HG02970 (cell line): ENCODE results near the gene DPCD.

Source experiments
- ATAC-seq: cut with Tn5 transposase; IDR thresholded peaks from one replicate; pipeline ENCODE4 v1.9.1; 2021; ENCODE audit warnings: mild to moderate bottlenecking, moderate library complexity, moderate number of reproducible peaks; ENCODE audit not compliant: unreplicated experiment, low FRiP score

The DPCD gene

DNA sequence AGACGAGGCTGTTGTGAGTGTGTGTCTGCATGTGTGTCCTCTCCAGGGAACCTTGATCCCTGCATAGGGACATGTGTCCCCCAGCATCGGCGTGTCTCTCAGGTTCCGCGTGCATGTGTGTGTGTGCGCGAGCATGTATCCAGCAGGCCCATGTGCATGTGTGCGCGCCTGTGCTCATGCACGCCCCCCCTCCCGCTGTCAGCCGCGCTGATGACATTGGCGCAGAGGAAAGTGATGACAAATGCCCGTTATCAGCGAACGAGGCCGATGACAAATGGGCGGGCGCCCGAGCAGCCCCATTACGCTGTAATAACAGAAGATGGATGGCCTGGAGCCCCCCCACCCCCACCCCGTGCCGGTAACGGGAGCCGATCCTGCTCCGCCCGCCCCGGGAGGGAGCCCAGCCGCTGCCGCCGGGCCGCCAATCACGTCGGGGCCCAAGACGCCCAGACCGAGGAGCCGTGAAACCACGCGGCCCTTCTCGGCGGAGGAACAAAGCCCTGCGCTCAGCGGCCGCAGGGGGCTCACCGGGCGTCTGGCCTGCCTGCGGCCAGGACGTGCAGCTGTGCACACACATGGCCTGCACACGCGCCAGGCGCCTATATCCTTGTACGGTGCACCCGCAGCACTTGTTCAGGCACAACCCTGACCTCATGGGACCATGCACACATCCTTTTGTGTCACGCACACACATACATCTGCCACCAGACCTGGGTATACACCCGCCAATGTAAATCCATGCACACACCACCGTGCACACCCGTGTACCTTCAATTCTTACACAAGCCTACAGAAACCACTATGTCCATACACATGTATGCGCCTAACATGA lies 21.6 kb upstream of the DPCD start:
- no peak for ATAC-seq

DNA sequence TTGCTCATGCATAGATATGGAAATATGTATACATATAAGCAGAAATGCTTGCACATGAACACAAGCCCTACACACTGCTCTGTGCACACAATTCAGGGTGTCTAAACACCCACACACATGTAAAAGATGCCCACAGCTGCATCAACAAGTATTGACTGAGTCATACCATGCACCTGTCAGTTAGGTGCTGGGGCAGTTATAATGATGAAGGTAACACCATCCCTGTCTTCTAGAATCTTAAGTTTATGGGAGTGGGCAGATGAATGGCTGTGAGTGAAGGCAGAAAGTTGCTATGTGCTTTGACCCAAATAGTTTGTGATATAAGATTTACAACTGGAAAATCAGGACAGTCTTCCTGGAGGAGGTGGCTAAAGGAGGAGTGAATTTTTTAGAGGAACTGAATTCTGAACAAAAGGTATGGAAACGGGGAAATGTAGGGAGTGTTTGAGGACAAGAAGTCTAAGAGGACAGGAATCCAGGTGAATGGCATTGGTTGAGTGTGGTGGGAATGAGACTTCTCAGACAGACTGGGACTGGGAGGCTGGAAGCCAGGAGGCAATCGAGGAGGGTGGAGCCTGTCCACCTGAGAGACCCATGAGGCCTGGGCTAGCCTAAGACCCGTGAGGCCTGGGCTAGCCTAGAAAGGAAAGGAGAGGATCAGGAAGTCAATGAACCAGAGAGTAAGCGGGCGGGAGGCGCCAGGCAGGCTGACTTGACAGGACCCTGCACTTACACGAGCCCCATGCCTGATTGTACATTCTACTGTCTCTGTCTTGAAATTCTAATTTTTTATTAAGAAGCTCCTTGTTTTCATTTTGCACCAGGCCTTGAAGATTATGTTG lies 20.7 kb upstream of the DPCD start:
- ATAC-seq, result no peak

DNA sequence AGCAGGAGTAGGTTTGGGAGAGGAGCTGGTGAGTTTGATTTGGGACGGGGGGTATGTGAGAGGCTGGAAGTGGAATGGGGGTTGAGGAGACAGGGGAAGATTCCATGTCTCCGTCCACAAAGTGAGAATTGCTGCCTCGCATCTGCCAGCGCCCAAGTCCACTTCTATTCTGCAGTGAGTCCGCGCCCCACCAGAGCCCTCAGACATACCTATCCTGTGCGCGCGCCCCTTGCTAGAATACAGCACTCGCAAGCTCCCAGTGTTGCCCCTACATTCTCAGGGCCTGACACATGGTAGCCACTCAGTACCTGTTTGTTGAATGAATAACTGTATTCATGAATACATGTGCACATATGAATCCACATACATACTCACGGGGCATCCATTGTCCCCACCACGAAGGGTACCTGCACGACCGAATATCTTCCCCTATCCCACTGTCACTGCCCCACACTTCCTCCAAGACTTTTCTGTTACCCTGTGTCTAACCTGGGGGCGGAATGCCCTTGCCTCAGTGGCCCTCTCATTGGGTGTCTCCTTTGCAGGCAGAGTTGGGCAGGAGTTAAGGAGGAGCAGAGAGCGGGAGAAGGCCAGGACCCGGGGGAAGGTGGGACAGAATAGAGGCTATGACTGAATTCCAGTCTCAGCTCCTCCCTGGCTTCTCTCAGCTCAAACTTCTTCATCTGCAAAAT lies 19.9 kb upstream of the DPCD start:
- no peak for ATAC-seq

DNA sequence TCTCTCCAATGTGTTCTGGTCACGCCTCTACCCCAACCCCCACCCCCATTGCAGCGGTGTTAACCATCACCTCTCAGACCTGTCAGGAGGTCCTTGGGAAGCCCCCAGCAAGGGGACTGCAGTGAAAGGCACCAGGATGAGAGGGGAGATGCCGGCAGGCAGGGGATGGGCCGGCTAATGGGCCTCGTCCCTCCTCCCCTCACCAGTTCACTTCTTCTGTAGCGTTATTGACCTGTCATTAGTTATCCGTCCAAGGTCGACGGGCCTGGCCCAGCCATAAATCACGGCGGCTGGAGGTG lies 18.8 kb upstream of the DPCD start:
- ATAC-seq, result no peak

DNA sequence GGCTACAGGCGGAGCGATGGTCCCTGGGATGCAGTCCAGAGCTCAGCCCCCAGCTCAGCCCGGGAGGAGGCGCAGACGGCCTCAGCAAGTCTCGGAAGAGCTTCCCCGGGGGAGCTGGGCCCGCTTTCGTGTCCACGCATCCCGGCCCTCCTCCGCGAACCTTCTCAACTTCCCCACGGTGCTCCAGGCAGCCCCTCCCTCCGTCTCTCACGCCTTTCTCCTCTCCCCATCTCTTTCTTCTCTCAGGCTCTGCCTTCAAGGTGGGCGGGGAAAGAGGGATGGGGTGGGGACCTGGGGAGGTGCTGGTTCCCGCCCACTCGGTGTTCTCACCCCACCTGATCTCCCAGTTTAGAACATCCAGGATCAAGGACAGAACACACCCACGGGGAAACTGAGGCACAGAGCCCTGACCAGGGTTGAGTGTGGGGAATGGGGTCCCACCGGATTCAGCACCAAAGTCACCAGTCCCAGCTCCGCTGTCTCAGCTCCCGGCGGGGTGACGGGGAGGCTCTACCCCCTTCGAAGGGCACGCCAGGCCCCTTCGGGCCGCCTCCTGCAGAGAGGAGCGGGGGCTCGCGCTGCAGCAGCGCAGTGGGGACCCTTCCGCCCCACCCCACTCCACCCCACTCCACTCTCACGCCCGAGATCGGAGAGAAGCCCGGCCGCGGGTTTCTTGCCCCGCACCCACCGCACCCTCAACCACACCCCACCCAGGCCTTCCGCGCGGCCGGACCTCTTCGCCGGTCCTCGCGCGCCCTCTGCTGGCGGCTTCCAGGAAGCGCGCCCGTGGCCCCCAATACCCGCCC lies 18.3 kb upstream of the DPCD start:
- ATAC-seq, result no peak

DNA sequence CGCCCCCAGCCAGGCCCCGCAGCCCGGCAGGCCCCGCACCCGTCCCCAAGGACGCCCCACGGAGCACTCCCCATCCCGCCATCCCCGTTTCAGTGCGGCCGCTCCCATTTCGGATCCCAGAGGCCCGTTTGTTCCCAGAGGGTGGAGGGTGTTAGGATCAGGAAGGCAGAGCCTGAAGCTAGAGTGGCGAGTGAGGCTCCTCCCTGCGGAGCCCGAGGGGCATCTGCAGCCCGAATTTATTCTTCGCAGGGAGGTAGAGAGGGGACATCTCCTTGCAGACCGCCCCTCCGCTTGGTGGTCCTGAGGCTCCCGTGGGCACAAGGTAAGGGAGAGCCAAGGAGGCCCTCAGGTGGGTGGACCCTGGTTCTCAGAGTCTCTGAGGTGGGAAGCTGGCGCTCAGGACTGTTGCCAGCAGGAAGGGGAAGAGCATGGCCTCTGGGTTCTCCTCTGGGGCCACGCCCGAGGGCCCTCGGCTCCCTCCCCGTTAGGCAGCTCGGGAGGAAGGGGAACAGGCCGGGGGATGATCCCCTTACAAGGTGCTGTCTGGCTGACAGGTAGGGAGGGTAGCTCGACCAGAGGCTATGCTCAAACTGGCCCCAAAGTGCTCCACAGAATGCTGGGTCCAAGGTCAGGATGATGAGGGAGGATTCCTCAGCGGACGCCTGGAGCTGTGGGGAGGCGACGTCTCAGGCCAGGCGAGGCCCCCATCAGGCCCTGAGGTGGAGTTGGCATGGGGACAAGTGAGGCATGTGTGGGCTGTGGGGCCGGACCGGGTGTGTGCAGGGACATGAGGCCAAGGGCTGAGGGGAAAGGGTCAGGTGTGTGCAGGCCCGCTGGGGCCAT lies 17.5 kb upstream of the DPCD start:
- no peak for ATAC-seq

DNA sequence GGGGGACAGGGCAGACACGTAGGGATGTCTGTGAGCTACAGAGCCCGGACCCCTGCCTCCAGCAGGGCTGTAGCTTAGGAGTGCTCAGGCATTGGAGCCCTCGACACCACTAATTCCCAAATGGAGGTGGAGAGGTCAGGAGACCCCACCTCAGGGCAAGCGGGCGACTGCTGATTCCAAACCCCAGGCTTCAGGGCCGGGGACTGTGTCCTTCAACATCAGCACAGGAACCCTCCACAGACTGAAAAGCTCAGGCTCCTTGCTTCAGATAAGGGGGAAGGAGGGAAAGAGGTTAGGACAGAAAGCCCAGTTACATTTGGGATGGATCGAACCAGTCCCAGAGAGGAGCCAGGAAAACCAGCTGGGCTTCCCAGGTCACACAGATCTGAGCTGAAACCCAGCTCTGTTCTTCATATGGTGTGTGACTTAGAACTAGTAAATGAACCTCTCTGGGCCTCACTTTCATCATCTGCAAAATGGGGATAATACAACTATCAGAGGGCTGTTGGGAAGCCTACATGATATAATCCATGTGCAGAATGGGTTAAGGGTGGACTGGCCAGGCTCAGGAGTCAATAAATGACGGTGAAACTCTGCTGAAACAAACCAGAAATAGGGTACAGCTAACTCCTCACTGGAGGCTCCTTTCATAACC lies 16.7 kb upstream of the DPCD start:
- ATAC-seq, result no peak

DNA sequence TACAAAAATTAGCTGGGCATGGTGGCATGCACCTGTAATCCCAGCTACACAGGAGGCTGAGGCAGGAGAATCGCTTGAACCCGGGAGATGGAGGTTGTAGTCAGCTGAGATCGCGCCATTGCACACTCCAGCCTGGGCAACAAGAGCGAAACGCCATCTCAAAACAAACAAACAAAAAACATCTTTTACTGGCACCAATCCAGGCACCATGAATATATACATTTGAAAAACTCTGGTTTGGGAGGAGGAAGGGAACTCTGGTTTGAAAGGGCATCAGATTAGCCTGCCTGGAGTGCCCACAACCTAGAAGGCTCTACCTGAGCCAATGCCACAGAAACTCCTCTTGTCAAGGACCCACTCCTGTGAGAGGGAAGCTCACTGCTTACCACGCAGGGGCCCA lies 16.0 kb upstream of the DPCD start:
- ATAC-seq, result no peak

DNA sequence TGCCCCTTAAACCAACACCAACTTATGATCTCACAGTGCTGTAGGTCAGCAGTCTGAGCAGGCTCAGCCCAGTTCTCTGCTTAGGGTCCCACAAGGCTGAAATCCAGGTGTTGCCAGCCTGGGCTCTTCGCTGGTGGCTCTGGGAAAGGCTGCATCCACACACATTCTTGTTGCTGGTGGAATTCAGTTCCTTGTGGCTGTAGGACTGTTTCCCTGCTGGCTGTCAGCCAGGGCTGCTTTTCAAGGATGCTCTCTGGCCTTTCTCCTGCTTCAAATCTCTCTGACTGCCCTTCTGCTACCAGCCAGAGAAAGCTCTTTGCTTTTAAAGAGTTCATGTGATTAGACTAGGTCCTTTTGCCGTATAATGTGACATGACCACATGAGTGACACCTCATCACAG lies 15.3 kb upstream of the DPCD start:
- no peak for ATAC-seq

DNA sequence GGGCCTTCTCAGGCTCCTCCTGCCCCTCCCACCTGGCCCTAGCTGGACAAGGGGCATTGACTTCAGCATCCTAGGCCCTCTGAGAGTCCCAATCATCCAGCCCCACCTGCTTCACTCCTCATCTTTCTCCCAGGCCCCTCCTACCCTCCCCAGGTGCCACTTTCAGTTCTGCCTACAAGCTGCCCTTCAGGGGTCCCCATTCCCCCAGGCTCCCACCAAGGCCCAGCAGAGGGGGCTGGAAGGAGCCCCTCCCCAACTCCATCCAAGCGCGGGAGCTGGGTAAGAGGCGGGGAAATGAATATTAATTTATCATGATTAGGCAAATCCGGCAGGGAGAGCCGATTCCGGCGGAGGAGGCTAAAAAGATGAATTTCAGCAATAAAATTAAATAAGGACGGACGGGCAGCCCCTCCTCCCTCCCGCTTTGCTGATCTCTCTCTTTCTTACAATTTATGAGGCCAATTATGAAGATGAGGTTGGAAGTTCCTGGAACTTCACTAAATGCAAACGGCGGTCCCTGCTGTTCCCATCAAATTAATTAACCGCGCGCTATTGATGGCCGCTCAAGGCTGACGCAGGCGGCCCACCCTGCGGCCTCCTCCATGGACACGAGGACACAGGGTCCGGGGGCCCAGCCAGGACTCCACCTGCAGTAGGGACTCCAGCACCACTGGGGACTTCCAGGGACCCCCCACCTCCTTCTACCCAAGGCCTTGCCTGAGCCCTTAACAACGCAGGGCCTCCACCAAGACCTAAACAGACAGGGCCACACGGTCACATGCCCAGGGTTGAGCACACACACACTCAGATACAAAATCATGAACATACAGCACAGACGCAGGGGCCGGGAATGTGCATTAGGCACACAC lies 14.0 kb upstream of the DPCD start:
- no peak for ATAC-seq

DNA sequence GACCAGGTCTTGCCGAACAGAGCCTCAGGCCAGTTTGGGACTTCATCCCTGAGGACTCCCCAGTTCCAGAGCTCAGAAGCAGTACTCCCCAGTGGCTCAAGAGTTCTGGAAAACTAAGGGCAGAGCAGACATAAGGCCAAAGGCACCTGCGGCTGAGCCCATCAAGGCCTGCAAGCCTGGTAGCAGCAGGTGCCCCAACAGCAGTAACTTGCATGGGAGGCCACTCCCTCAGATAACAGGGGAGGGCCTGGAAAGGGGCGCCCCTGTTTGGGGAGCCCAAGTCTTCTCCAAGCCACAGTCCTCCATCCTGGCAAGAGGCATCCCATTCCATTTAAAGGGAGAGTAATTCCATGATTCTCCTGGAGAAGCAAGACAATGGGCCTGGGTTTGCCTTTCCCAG lies 13.0 kb upstream of the DPCD start:
- ATAC-seq, result no peak

DNA sequence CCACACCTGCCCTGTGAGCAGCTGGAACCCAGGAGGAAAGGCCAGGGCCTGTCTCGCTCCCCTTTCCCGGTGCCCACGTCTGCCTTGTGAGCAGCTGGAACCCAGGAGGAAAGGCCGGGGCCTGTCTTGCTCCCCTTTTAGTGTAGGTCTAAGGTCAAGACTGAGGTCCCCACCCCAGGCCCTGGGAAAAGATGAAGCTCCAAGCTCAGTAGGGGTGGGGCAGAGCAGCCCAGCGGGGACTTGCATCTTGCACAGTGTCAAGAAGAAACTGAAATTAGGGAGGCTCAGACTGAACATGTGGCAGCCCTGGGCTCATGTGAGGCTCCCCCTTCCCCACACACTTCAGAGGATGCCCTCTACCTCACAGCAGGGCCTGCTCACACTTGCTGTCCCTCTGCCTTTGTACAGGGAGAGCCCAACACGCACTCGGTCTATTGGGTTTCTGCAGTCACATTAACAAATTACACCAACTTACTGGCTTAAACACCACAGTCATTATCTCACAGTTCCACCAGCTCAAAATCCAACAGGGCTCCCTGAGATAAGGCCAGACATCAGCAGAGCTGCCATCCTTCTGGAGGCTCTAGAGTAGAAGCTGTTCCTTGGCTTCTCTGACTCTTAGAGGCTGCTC lies 12.4 kb upstream of the DPCD start:
- ATAC-seq, result no peak

DNA sequence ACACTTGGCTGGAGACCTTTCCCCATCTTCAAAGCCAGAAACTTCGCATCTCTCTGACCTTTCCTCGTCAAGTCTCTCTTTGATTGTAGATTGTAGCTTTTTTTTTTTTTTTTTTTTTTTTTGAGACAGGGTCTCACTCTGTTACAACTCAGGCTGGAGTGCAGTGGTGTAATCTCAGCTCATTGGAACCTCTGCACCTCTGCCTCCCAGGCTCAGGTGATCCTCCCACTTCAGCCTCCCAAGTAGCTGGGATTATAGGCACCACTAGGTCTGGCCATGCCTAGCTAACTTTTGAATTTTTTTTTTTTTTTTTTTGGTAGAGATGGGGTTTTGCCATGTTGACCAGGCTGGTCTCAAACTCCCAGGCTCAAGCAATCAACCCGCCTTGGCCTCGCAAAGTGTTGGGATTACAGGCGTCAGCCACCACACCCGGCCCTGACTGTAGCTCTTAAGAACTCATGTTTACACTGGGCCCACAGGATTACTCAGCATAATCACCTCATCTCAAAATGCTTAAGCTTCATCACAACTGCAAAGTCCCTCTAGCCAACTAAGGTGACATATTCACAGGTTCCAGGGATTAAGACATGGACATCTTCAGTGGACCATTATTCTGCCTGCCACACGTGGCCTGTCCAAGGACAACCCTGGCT lies 11.8 kb upstream of the DPCD start:
- no peak for ATAC-seq

DNA sequence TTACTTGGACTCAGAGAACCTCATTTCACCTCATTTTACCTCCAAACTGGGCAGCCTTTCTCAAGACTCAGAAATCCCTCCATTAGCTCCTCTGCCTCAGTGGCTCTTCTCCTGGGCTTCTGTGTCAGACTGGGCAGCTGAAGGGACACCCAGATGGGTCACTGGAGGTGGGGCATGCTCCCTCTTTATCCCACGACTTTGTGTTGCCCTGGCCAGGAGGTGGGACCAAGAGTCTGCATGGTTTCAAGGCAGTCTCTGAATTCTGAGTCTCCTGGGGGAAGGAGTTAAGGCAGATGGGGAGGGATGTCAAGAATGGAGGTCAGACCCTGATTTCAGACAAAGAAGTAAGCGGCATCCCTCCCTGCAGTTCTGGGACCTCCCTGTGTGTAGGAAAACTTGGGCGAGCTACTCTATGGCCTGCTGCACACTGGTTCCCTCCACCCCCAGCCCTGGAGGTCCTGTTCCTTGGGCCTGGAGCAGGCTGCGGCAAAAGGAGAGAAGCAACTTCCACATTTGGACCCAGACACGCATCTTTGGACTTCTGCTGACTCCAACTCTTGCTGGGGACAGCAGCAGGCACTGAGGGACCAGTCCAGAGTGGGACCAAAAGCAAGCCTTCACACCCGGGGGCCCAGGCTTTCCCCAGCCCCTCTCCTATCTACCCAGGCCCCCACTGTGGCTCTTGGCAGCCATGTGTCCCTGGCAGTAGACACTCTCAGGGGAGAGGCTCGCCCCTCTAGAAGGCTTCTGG lies 10.8 kb upstream of the DPCD start:
- no peak for ATAC-seq

DNA sequence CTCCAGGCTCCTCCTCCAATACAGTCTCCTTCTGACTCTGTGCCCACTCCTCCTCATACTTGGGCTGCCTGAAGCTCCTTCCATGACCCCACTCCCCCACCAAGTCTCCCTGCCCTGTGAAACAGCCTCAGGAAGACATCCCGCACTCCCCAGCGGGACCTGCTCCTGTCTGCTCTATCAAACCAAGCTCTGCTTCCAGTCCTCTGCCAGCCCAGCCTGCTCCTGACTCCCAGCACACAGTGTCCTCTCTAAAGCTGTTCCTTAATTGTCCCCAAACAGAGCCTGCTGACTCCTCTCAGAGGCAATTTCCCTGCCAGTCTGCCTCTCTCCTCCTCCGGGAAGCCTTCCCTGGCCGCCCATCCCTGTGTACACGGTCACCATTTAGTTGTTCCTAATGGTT lies 9.9 kb upstream of the DPCD start:
- ATAC-seq, result no peak

DNA sequence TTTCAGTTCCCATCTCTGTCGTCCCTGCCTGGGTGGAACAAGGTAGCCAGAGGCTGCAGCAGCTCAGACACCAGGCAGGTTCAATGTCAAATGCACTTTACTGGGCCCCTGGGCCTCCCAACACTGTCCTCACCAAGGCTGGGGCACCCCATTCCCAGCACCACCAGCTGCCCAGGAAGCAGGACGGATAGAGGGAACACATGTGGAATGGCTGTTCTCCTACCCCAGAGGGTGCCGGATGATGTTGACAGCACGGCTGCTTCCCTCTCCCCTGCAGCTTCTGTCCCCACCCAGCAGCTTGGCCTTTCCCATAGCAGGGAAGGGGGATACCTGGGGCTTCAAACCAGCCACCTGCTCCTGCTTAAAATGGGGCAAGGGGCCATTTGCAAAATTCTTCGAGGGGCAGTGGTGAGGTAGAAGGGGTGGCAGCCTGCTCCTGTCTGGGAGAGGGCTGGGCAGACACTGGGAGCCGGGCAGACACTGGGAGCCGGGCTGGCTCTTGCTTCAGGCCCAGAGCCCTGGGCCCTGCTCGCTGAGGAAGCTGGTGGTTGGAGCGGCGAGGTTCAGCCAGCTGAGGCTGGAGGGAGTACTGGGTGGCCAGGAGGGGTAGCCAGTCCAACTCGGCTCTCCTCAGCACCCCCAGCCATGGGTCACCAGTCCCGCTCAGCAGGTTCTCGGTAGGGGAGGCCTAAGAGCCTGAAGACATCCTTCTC lies 9.2 kb upstream of the DPCD start:
- no peak for ATAC-seq
